Cardiac septum (tissue), 1 donor: ENCODE measurements around the gene KCNK15. TPM values are rescaled to one million over a fixed set of nuclear protein-coding genes. Genes with fewer than 3 reads are reported as not detected.

Source experiments
- DNase-seq: peaks from one replicate; pipeline ENCODE4 v3.0.0-alpha.2; 2020; ENCODE audit warnings: low spot score
- intact Hi-C: fragments of 100-400 bp; cut with DNase I; formaldehyde crosslinking; loops from one replicate; pipeline ENCODE4 v1.14.0; 2022
- total RNA-seq: library from RNA; stranded (reverse); fragmentation: NEBNext Ultra II Directional; extraction: Animal tissue kit (Norgen Biotek cat#: 25700); gene quantifications from one replicate; pipeline ENCODE4 v1.2.1, GENCODE V29; 2021
- donor health status: DM: no; HTN: no; CAD: no.

The KCNK15 gene
- total RNA-seq, 1 donor from 2014 or later = 0.97 TPM

- intact Hi-C loops = no loop called here
- peak; percentile 89 for DNase-seq
Observed at GRCh38 chr20:44714701-44715498, 30.8 kb upstream of the KCNK15 start, which contains the start of gene CCN5. TSS of gene CCN5 (plus strand) at chr20:44715369. CDS start at chr20:44715391, 22 bp downstream.

GRCh38 chr20:44715499-44716308 lies 30.0 kb upstream of the KCNK15 start:
- no peak for DNase-seq
- intact Hi-C loops = no loop called here

- no peak for DNase-seq
- intact Hi-C loops = no loop called here
Observed at GRCh38 chr20:44716309-44717106, 29.2 kb upstream of the KCNK15 start.

GRCh38 chr20:44717986-44718385 lies 27.7 kb upstream of the KCNK15 start:
- intact Hi-C loops = no loop called here
- DNase-seq = no peak

- no peak for DNase-seq
- intact Hi-C loops = no loop called here
Observed at GRCh38 chr20:44719841-44720240, 25.8 kb upstream of the KCNK15 start.

- intact Hi-C loops = no loop called here
- no peak for DNase-seq
Observed at GRCh38 chr20:44720621-44720996, 25.1 kb upstream of the KCNK15 start.

GRCh38 chr20:44720997-44721784 lies 24.5 kb upstream of the KCNK15 start:
- DNase-seq = no peak
- intact Hi-C loops = no loop called here

- no peak for DNase-seq
- intact Hi-C loops = no loop called here
Observed at GRCh38 chr20:44721785-44722054, 23.9 kb upstream of the KCNK15 start.

GRCh38 chr20:44722990-44723389 lies 22.7 kb upstream of the KCNK15 start:
- DNase-seq = no peak
- intact Hi-C loops = no loop called here

GRCh38 chr20:44723391-44723790 lies 22.3 kb upstream of the KCNK15 start:
- intact Hi-C loops = no loop called here
- no peak for DNase-seq

- no peak for DNase-seq
- intact Hi-C loops = no loop called here
Observed at GRCh38 chr20:44723798-44724362, 21.8 kb upstream of the KCNK15 start.

GRCh38 chr20:44724423-44725091 lies 21.1 kb upstream of the KCNK15 start:
- intact Hi-C loops = no loop called here
- DNase-seq = no peak

- no peak for DNase-seq
- intact Hi-C loops = no loop called here
Observed at GRCh38 chr20:44725837-44726236, 19.8 kb upstream of the KCNK15 start.

- intact Hi-C loops = no loop called here
- DNase-seq = no peak
Observed at GRCh38 chr20:44727039-44727438, 18.6 kb upstream of the KCNK15 start.

GRCh38 chr20:44727651-44728050 lies 18.0 kb upstream of the KCNK15 start:
- intact Hi-C loops = no loop called here
- DNase-seq = no peak

- intact Hi-C loops = no loop called here
- no peak for DNase-seq
Observed at GRCh38 chr20:44728801-44729443, 16.7 kb upstream of the KCNK15 start.

GRCh38 chr20:44730441-44730840 lies 15.2 kb upstream of the KCNK15 start:
- intact Hi-C loops = loop anchor here (10.0 kb wide), 2 partner anchors 196 to 346 kb away; no protein-coding TSS in a partner anchor
- DNase-seq = no peak

- DNase-seq = no peak
- intact Hi-C loops = loop anchor here (10.0 kb wide), 2 partner anchors 197 to 347 kb away; no protein-coding TSS in a partner anchor
Observed at GRCh38 chr20:44731657-44732056, 14.0 kb upstream of the KCNK15 start.
